Astrocyte (in vitro differentiated cells and primary cell): ENCODE measurements around the gene SYAP1. TPM values are rescaled to one million over a fixed set of nuclear protein-coding genes. Genes with fewer than 3 reads are reported as not detected.

Source experiments
- DNase-seq: peaks from one replicate; pipeline ENCODE4 v3.0.0-alpha.2; 2010; ENCODE audit warnings: low read depth
- FAIRE-seq: peaks from 2 replicates; lab custom pipeline; 2011; peaks lifted over from hg19 to GRCh38; lab: Jason Lieb, UNC
- H2AFZ ChIP-seq: 2 replicates; pipeline ENCODE4 v1.6.0; 2012; ENCODE audit warnings: low read depth, low read length, inconsistent platforms
- H3K27ac ChIP-seq: 2 replicates; pipeline ENCODE4 v1.5.1; 2011; ENCODE audit warnings: low read depth, low read length, inconsistent platforms
- H3K27me3 ChIP-seq: 2 replicates; pipeline ENCODE4 v1.6.0; 2011; ENCODE audit warnings: low read length, inconsistent platforms; ENCODE audit not compliant: insufficient read depth
- H3K36me3 ChIP-seq: 2 replicates; pipeline ENCODE4 v1.5.1; 2011; ENCODE audit warnings: low read length, inconsistent platforms; ENCODE audit not compliant: insufficient read depth
- H3K4me1 ChIP-seq: 2 replicates; pipeline ENCODE4 v1.5.1; 2011; ENCODE audit warnings: low read length, inconsistent platforms; ENCODE audit not compliant: insufficient read depth
- H3K4me2 ChIP-seq: 2 replicates; pipeline ENCODE4 v1.6.0; 2012; ENCODE audit warnings: low read length, inconsistent platforms
- H3K4me3 ChIP-seq: 2 replicates; pipeline ENCODE4 v1.5.1; 2011; ENCODE audit warnings: low read depth, mild to moderate bottlenecking, low read length, inconsistent platforms; ENCODE audit not compliant: insufficient read depth
- H3K79me2 ChIP-seq: 2 replicates; pipeline ENCODE4 v1.6.0; 2012; ENCODE audit warnings: mild to moderate bottlenecking, low read length, inconsistent platforms; ENCODE audit not compliant: insufficient read depth
- H3K9ac ChIP-seq: 2 replicates; pipeline ENCODE4 v1.6.0; 2012; ENCODE audit warnings: mild to moderate bottlenecking, low read length, inconsistent platforms
- H3K9me3 ChIP-seq: 2 replicates; pipeline ENCODE4 v1.5.1; 2012; ENCODE audit warnings: low read depth, mild to moderate bottlenecking, low read length, inconsistent platforms; ENCODE audit not compliant: insufficient read depth
- H4K20me1 ChIP-seq: 2 replicates; pipeline ENCODE4 v1.6.0; 2012; ENCODE audit warnings: low read length, inconsistent platforms; ENCODE audit not compliant: insufficient read depth
- H3K27ac Mint-ChIP-seq: one replicate; pipeline ENCODE4 v1.8.0; 2021; ENCODE audit warnings: mild to moderate bottlenecking, mixed read lengths; ENCODE audit not compliant: unreplicated experiment
- H3K27me3 Mint-ChIP-seq: one replicate; pipeline ENCODE4 v1.8.0; 2021; ENCODE audit warnings: low read depth, mixed read lengths; ENCODE audit not compliant: unreplicated experiment
- H3K36me3 Mint-ChIP-seq: one replicate; pipeline ENCODE4 v1.8.0; 2021; ENCODE audit warnings: low read depth, mixed read lengths; ENCODE audit not compliant: unreplicated experiment
- H3K4me1 Mint-ChIP-seq: one replicate; pipeline ENCODE4 v1.8.0; 2021; ENCODE audit warnings: low read depth, mixed read lengths; ENCODE audit not compliant: unreplicated experiment
- H3K4me3 Mint-ChIP-seq: one replicate; pipeline ENCODE4 v1.8.0; 2021; ENCODE audit warnings: mild to moderate bottlenecking, moderate library complexity, mixed read lengths; ENCODE audit not compliant: unreplicated experiment
- H3K9me3 Mint-ChIP-seq: one replicate; pipeline ENCODE4 v1.8.0; 2021; ENCODE audit warnings: mild to moderate bottlenecking, mixed read lengths; ENCODE audit not compliant: unreplicated experiment
- CTCF ChIP-seq: IDR thresholded peaks from 2 replicates; pipeline ENCODE4 v1.5.1; 2011; ENCODE audit warnings: low read depth, mild to moderate bottlenecking, inconsistent platforms, low read length, moderate library complexity; ENCODE audit not compliant: insufficient read depth
- EZH2 ChIP-seq: IDR thresholded peaks from 2 replicates; pipeline ENCODE4 v1.6.1; 2012; ENCODE audit warnings: mild to moderate bottlenecking, low read length, inconsistent platforms; ENCODE audit not compliant: insufficient read depth
- total RNA-seq: library from RNA; stranded (reverse); gene quantifications from 2 replicates; pipeline ENCODE4 v1.2.1, GENCODE V29; 2021

SYAP1 gene
- total RNA-seq, 1 donor from 2014 or later, result 35.5 TPM

GRCh38 chrX:16696956-16697355 is 22.5 kb upstream of the SYAP1 start:
- H3K4me3 Mint-ChIP-seq, result no peak overlapping the region

GRCh38 chrX:16699389-16699788 is 20.0 kb upstream of the SYAP1 start:
- Mint-ChIP-seq H3K4me1 (no peaks in the 10 kb centered on the region), H3K36me3 (peaks cover 4% of the 10 kb centered on the region), H3K27ac (no peak overlapping the region), H3K27me3 (no peaks in the 10 kb centered on the region), H3K4me3 (no peak overlapping the region), H3K9me3 (no peaks in the 10 kb centered on the region)
- no peaks in the 10 kb centered on the region for H3K9me3 ChIP-seq
- no peaks in the 10 kb centered on the region for H3K27me3 ChIP-seq
- no peaks in the 10 kb centered on the region for H3K79me2 ChIP-seq
- H3K4me2 ChIP-seq, result no peak overlapping the region
- H2AFZ ChIP-seq, result no peak overlapping the region
- H3K27ac ChIP-seq, result no peak overlapping the region
- no peak for TF ChIP-seq EZH2
- TF ChIP-seq CTCF, result no peak
- no peaks in the 10 kb centered on the region for H3K4me1 ChIP-seq
- DNase-seq (no peak), FAIRE-seq (no peak)
- no peaks in the 10 kb centered on the region for H4K20me1 ChIP-seq
- no peak overlapping the region for H3K9ac ChIP-seq
- no peak overlapping the region for H3K4me3 ChIP-seq
- peaks cover 2% of the 10 kb centered on the region for H3K36me3 ChIP-seq

More at GRCh38 chrX:16696956-16697355, 22.5 kb upstream of the SYAP1 start:
- H3K79me2 ChIP-seq, result no peaks in the 10 kb centered on the region
- DNase-seq (no peak), FAIRE-seq (no peak)
- H4K20me1 ChIP-seq, result no peaks in the 10 kb centered on the region
- H3K9me3 Mint-ChIP-seq, result no peaks in the 10 kb centered on the region
- H3K27ac Mint-ChIP-seq, result no peak overlapping the region
- peaks cover 2% of the 10 kb centered on the region for H3K36me3 Mint-ChIP-seq
- no peak for TF ChIP-seq EZH2
- TF ChIP-seq CTCF, result no peak
- no peak overlapping the region for H2AFZ ChIP-seq
- H3K4me2 ChIP-seq, result no peak overlapping the region
- no peaks in the 10 kb centered on the region for H3K27me3 ChIP-seq
- H3K9ac ChIP-seq, result no peak overlapping the region
- H3K27ac ChIP-seq, result no peak overlapping the region
- H3K4me1 Mint-ChIP-seq, result no peaks in the 10 kb centered on the region
- no peaks in the 10 kb centered on the region for H3K27me3 Mint-ChIP-seq
- H3K9me3 ChIP-seq, result no peaks in the 10 kb centered on the region
- peaks cover 5% of the 10 kb centered on the region for H3K36me3 ChIP-seq
- H3K4me1 ChIP-seq, result no peaks in the 10 kb centered on the region
- H3K4me3 ChIP-seq, result no peak overlapping the region

- H3K9me3 Mint-ChIP-seq, result no peaks in the 10 kb centered on the region
- Histone ChIP-seq H3K4me1 (no peaks in the 10 kb centered on the region), H3K9ac (no peak overlapping the region), H3K4me3 (no peak overlapping the region), H2AFZ (no peak overlapping the region), H3K36me3 (peaks cover 2% of the 10 kb centered on the region), H3K27me3 (no peaks in the 10 kb centered on the region), H4K20me1 (no peaks in the 10 kb centered on the region), H3K79me2 (no peaks in the 10 kb centered on the region), H3K27ac (no peak overlapping the region), H3K4me2 (no peak overlapping the region), H3K9me3 (no peaks in the 10 kb centered on the region)
- no peak for DNase-seq
- no peak overlapping the region for H3K27ac Mint-ChIP-seq
- H3K4me3 Mint-ChIP-seq, result no peak overlapping the region
- no peak for FAIRE-seq
- TF ChIP-seq CTCF (no peak), EZH2 (no peak)
- no peaks in the 10 kb centered on the region for H3K4me1 Mint-ChIP-seq
- H3K36me3 Mint-ChIP-seq, result peaks cover 4% of the 10 kb centered on the region
- H3K27me3 Mint-ChIP-seq, result no peaks in the 10 kb centered on the region
These were observed 18.7 kb upstream of the SYAP1 start for GRCh38 chrX:16700734-16701133.
